Mucosa of gallbladder (tissue), 1 donor: ENCODE measurements around the gene GPR150. TPM values are rescaled to one million over a fixed set of nuclear protein-coding genes. Genes with fewer than 3 reads are reported as not detected.
A peak's percentile ranks its signal among the peaks of the same experiment; 100 is the strongest.

Experiments
- DNase-seq: peaks from one replicate; pipeline ENCODE4 v3.0.0-alpha.2; 2020; ENCODE audit warnings: low spot score
- total RNA-seq: library from RNA; stranded (reverse); gene quantifications from one replicate; pipeline ENCODE4 v1.2.1, GENCODE V29; 2021
- donor health status: DM: no; HTN: no; CAD: no.

Gene GPR150
- total RNA-seq, 1 donor from 2014 or later = not detected

DNA sequence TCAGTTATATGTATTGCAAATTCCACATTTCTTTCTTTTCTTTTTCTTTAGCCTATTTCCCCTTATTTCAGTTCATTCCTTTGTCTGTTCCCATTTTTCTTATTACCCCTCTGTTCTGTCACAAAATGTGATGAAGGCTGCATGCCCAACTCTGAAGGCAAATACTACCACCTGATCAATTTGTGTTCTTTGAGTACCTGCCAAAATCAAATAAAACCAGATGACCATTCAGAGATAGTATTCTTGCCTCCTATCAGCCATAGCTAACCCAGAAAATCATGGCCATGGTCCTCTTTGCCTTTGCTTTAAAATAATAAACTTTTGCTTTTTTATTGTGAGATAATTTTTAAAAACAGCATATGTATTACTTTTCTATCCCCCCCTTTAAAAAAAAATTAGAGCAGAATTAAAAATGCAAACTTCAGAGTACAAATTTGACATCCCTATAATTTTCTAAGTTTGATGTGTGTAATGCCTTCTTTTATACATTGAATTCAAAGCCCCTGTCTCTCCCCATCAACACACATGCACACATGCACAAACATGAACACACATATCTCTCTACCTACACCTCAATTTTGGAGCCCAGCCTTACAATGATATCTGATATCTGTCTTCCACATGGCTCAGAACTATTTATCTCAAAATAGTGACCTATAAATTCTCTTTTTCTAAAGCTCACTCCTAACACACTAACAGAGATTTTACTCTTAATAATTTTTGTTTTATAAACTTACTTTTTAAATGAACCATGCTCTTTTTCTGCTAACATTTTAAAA, 30.1 kb downstream of the GPR150 start:
- DNase-seq = no peak

DNA sequence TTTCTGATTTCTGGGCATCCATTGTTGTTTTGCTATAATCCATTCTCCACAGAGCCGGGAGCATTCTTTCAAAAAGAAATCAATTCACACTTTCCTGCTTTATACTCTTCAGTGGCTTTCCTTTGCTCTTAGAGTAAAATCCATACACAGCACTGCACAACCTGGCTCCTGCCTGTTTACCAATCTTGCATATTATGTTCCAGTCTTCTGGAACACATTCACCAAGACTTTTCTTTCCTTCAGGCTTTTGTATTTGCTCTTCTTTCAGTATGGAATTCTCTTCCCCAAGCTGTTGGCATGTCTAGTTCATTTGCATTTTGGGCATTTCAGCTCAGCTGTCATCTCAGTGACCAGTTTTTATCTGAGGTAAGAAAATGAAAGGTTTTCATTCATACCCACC, 33.0 kb downstream of the GPR150 start:
- DNase-seq = no peak

DNA sequence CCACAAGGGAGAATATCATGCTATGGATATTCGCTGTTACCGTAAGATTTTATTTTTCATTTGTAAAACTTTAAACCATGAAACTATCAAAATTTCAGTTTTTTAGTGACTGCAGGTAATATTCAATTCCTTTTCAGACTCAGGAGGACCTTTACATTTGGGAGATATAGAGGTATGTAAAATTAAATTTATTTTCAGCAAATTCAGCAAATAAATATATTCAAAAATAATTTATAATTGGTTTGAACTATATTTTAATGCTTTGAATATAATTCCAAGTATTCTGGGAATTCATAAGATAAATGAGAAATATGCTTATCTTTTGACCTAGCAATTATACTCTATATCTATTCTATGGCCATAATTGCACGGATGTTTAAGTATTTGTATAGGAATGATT, 34.3 kb downstream of the GPR150 start:
- DNase-seq = no peak

DNA sequence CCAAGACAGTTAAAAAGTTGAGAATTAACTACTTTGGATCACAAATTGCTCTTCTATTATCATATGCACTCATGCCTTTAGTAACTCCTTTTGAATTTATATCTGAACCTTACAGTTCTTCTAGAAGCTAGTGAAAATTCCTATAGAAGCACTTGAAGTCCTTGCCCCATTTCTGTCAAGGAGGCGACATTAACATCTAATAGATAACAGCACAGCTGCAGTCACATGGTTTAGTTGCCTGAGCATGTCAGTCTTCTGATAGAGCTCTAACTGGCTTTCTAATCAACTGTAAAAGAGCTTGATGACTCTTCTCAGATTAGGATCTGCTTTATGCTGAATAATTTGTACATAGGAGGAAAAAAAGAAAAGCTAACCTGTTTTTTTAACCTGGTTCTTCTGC, 35.7 kb downstream of the GPR150 start:
- no peak for DNase-seq

DNA sequence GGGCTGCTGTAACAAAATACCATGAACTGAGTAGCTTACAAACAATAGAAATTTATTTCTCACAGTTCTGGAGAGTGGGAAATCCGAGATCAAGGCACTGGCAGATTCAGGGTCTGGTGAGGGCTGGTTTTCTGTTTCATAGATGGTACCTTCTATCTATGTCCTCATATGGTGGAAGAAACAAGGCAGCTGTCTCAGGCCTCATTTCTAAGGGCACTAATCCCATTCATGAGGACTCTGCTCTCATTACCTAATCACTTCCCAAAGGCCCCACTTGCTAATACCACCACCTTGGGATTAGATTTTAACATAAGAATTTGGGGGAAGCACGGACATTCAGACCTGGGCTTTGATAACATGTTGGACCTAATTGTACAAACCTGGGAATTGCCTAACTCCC, 40.2 kb downstream of the GPR150 start:
- DNase-seq = no peak

DNA sequence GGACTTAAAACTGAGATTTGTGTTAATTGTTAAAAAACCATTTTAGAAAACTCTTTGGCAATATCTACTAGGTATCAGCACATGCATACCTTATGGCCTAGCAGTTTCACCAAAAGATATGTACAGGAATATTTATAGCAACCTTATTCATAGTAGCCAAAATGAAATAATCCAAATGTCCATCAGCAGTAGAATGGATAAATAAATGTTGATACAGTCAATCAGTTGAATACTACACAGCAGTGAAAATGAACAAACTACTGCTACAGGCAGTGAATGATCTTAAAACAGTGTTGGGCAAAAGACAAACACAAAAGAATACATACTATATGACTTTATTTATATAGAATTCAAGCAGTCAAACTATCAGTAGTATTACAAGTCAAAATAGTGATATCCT, 43.1 kb downstream of the GPR150 start:
- DNase-seq = no peak

DNA sequence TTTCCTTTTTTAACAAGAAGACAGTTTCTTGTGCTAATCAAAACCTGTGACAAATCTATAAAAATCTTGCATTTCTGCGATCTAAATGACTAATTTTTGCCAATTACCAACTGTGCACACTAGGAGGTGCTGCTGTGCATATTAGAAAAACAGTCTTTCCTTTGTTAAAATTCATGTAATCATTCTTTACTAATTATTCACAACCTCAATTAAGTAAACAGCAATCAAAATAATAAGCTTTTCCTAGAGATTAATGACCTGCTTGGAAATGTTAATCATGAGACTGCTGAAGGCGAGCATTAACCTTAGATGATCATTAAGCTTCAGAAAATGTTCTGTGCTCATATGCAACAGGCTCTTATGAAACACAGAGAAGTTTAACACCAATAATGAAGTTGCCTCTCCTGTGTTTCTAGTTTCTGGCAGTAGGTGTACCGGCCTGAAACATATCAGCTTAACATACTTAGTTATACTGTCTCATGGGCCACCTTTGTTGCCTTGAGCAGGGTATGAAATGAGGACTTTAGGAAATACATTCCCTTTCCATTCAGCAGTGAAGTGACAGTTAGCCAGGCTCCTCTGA, 44.4 kb downstream of the GPR150 start:
- DNase-seq = no peak

DNA sequence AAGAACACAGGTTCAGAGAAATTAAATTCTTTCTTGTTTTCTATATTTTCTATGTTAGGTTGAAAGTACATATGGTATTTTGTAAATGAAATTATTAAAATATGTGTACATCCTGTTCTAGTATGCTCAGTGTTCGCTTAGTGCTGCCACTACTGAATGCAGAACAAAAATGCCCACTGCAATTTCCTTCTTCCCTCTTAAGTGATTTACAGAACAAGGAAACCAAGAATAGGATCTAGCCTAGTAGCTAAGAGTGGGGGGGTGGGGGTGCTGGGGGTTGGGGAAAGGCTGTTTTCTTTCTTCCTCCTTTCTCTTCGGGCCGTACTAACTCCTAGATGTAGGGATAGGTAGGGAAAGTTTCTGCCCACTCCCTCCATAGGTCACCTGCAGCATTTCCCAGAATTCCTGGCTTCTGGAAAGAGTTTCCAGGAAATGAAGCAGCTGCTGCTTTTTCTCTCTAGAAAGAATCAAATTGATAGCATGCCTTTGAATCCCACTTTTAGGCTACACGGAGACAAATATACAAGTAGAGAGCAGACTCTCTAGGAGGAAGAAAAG, 47.3 kb downstream of the GPR150 start:
- no peak for DNase-seq

DNA sequence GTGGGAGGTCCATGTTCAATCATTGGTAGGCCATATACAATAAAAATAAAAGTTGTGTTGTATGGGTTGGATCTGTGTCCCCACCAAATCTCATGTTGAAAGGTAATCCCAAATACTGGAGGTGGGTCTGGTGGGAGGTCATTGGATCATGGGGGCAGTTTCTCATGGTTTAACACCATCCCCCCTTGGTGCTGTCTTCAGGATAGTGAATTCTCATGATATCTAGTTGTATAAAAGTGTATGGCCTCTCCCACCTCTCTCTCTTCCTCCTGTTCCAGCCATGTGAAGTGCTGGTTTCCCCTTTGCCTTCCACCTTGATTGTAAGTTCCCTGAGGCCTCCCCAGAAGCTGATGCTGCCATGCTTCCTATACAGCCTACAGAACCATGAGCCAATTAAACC, 47.8 kb downstream of the GPR150 start:
- no peak for DNase-seq

DNA sequence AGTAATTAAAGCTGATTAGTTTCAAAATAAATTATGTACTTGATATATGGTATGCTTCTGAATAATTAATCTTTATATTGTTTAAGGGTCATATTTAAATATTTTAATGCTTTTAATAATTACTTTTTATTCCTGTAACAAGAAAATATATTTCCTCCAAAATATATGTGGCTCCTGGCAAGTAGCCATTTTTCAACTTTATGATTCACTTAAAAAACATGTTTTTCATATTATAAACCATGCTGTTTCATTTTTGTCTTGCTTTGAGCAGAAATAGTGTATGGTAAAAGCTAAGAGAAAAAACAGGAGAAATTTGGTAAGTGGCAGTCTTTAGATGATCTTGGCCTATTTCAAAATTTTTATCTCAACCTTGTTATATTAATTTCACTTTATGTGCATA, 48.3 kb downstream of the GPR150 start:
- DNase-seq = no peak

DNA sequence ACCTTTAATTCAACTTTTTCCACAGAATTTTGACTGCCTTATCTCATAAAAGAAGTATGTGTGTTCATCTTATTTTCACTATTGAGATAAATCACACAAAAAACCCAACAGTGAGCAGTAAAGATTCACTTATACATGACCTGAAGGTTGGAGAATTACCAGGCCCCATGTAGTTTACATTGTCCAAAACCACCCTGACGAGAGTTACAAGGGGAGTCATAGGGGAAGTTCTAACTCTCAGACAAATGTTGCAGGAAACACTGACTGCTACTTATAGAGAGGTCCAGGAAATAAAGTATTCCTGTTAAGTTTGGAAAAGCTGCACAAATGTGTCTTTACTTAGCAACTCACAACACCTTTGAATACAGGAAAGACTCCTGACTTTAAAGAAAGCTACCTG, 48.8 kb downstream of the GPR150 start:
- DNase-seq = no peak

DNA sequence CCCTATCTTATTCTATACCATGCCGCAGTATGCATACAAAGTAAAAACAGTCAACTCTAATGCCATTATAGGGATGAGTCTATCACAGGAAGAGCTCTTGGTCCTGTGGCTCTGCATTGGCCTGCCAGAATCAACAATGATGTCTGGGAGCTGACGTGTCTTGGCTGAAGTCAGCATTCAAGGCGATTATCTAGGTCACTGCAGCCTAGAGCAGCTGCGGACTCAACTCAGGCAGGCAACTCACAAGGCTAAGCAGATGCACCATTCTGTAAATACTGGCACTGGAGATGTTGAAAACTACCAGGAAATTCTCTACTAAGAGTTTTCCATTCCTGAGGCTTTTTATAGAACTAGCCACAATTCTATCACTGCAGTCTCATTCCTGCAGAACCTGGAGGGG, 49.7 kb downstream of the GPR150 start:
- peak; percentile 75 for DNase-seq

DNA sequence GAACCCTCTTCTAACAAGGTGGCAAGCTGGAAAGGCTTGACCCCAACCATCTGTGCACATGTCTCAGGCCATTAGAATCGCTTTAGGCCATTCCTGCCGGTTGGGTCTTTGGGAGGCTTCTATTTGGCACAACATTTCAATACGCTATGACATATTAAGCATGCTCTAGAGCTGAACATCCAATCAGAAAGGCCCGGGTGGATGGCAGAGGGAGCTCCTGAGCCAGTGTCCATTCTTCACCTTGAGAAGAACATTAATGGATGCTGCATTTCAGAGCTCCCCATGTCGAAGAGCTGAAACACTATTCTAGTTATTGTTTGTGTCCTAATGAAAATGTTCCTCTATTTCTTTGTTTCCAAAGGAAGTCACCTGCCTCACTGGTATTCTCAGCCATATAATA, 50.1 kb downstream of the GPR150 start:
- DNase-seq = no peak

DNA sequence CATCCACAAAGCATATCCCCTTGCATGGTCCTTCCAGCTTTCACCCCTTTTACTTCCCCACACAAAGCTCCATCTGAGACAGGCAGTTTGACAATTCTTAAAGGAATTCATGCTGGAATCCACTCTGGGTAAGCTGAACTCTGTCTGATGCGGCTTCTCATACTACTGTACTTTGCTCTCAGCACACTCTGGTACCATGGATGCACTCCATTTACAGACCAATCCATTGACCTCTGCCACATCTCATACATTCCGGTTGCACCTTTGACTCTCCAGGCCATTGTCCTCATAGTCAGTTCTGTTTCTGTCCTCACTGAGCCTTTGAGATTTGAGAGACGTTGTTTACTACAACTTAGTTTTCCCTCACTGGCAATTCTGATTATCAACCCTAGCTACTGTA, 50.7 kb downstream of the GPR150 start:
- no peak for DNase-seq

Other genes with a start within 250 kb of the GPR150 start
- not detected for gene FAM81B, start 228.7 kb upstream of the GPR150 start, total RNA-seq
- gene SKIC3, start 65.1 kb upstream of the GPR150 start, total RNA-seq = 57.4 TPM
- gene ARSK, start 65.0 kb upstream of the GPR150 start, total RNA-seq = 5.9 TPM
- gene RFESD, start 26.7 kb downstream of the GPR150 start, total RNA-seq = 1.3 TPM
- 0.20 TPM for gene SPATA9, start 62.9 kb downstream of the GPR150 start, total RNA-seq
- 38.6 TPM for gene RHOBTB3, start 111.2 kb downstream of the GPR150 start, total RNA-seq
- gene GLRX, start 202.6 kb downstream of the GPR150 start, total RNA-seq = 64.4 TPM